ENCODE data around the gene MEX3A.
"Not testable (repeated sequence)": the region's sequence is repeated elsewhere in the genome, so short reads cannot be mapped to it uniquely, and the experiment has no call there.

The MEX3A gene

GRCh38 chr1:156054500-156055280 is 27.6 kb downstream of the MEX3A start, which contains the start of gene LAMTOR2:
Gene LAMTOR2 (plus strand): TSS chr1:156054782. CDS start chr1:156054890, 108 bp downstream.
- peak; percentile 100 for DNase-seq (ENCODE audit: low spot score)

DNA sequence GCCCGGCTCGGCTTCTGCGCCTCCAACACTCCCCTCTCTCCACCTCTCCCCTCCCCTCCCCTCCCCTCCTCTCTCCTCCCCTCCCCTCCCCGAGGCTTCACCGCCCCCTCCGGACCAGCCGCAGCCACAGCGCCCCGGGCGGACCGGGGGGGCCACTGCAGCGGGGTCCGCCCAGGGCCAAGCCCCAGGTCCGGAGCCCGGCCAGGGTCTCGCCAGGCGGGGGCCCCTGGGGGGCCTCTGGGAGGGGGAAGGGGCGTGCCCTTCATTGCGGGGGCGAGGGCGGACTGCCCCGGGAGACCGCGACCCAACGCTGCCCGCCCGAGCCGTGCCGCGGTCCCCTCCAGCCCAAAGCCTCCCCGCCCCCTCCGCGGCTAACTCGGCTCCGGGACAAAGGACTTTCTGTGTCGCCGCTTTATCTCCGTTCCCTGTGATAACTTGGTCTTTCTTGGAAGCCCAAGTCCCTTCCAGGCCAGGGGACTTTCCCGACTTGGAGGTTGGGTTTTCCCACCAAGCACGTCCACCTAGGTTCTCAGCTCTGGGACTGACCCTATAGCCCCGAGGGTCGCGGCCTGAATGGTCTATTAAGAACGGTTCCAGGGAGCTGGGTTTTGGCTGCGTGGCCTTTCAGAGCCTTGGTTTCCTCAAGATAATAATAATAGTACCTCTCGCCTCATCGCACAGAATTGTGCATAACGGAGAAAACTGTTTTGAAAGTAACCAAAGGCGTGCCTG is 28.3 kb downstream of the MEX3A start, which contains the start of gene UBQLN4:
UBQLN4 (minus strand) TSS at position 31 of the 732 bp plus-strand sequence. CDS start 97 bp downstream, outside the sequence.
- DNase-seq (ENCODE audit: low spot score): peak; percentile 95

DNA sequence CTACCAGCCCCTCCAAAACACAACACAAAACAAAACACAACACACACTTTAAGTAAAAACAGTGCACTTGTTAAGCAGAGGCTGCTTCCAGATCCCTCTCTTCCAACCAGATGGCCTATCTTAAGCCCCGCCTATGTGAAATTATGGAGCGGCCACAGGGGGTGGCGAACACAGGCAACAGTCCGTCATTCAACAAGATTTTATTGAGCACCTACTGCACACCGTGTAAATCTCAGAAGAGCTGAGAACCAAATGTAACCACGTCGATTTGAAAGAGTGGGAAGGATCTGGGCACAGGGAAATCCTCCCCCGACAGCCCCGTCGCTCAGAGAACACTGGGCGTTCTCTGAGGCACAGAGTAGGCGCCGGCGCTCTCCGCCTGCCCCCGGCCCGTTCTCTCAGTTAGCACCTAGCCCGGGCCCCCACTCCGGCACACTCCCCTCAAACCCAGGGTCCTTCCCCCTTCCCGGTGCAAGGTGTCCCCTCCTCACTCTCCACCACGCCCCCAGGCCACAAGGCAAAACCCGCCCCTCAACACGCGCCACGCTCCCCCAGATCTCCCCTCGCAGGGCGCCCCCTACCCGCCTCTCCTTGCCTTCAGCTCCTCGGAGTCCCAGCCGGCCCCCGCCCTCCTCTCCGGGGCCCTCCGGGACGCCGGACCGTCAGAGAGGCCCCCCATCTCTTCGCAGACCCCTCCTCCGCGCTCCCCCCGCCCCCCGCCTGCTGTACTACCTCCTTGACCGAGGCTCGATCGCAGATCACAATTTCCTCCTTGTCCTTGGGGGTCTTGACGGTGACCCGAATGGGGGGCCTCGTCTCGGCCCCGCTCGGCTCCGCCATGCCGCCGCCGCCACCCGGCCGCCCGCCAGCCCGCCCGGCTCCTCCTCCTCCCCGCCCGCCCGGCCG is 29.1 kb downstream of the MEX3A start:
- DNase-seq (ENCODE audit: low spot score): peak; percentile 87

- DNase-seq (ENCODE audit: low spot score): no peak
Observed at GRCh38 chr1:156051011-156051725, 31.1 kb downstream of the MEX3A start.

DNA sequence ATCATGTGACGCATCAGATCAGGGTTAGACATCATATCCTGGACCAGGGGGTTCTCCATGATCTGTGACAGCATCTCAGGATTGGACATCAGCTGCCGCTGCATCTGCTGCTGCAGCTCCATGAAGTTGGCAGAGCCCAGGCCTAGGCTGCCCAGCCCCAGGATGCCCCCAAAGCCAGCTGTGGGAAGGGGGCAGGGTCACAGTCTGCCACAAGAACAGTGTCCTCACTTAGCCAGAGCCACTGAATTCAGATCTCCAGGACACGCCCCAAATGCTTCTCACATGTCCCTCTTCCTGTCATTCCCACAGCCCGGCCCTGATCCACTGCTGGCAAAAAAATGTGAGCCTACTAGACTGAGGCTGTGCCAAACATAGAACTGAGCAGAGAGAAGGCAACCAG is 31.9 kb downstream of the MEX3A start:
- no peak for DNase-seq (ENCODE audit: low spot score)

- DNase-seq (ENCODE audit: low spot score): no peak
Observed at GRCh38 chr1:156048663-156049258, 33.5 kb downstream of the MEX3A start.

- no peak for DNase-seq (ENCODE audit: low spot score)
Observed at GRCh38 chr1:156045076-156045475, 37.2 kb downstream of the MEX3A start.

DNA sequence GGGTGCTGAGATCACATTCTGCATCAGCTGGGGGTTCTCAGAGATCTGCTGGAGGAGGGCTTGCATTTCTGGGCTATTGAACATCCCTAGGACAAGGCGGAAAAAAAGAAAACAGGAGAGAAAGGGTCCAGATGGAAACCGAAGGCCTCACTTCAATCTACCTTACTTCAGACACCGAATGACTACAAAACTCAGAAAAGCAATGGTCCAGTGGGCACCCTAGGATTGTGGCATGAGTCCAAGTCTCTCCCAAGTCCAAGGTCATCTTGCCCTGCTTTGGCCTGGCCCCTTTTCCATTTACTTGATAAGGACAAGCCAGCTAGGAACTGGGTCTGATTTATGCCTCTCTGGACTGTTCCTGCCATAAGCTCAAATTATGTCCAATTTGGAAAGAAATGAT is 39.4 kb downstream of the MEX3A start:
- DNase-seq (ENCODE audit: low spot score): no peak

- not testable (repeated sequence) for DNase-seq (ENCODE audit: low spot score)
Observed at GRCh38 chr1:156034991-156035390, 47.3 kb downstream of the MEX3A start.

- no peak for DNase-seq (ENCODE audit: low spot score)
Observed at GRCh38 chr1:156033011-156033410, 49.3 kb downstream of the MEX3A start.

- no peak for DNase-seq (ENCODE audit: low spot score)
Observed at GRCh38 chr1:156026588-156026987, 55.7 kb downstream of the MEX3A start.

- no peak for DNase-seq (ENCODE audit: low spot score)
Observed at GRCh38 chr1:156025876-156026275, 56.4 kb downstream of the MEX3A start.

DNA sequence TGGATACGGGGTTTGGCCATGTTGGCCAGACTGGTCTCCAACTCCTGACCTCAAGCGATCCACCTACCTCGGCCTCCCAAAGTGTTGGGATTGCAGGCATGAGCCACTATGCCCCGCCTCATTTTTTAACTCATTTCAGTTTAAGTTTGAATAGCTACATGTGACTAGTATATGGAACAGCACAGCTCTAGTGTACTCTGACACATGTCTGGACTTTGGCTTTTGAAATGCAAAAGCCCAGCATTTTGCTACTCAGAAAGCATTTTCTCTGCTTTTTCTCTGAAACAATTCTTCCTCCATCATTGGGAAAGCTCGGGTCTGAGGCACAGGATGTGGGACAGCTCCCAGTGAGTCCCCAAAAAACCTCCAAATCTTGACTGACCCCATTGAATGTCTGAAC is 57.5 kb downstream of the MEX3A start:
- DNase-seq (ENCODE audit: low spot score): no peak
